GM18868 (cell line): Measurements from ENCODE around the gene STMN3.

Source experiments
- ATAC-seq: cut with Tn5 transposase; IDR thresholded peaks from one replicate; pipeline ENCODE4 v1.9.1; 2021; ENCODE audit warnings: mild to moderate bottlenecking, moderate library complexity; ENCODE audit not compliant: unreplicated experiment

Gene STMN3

DNA sequence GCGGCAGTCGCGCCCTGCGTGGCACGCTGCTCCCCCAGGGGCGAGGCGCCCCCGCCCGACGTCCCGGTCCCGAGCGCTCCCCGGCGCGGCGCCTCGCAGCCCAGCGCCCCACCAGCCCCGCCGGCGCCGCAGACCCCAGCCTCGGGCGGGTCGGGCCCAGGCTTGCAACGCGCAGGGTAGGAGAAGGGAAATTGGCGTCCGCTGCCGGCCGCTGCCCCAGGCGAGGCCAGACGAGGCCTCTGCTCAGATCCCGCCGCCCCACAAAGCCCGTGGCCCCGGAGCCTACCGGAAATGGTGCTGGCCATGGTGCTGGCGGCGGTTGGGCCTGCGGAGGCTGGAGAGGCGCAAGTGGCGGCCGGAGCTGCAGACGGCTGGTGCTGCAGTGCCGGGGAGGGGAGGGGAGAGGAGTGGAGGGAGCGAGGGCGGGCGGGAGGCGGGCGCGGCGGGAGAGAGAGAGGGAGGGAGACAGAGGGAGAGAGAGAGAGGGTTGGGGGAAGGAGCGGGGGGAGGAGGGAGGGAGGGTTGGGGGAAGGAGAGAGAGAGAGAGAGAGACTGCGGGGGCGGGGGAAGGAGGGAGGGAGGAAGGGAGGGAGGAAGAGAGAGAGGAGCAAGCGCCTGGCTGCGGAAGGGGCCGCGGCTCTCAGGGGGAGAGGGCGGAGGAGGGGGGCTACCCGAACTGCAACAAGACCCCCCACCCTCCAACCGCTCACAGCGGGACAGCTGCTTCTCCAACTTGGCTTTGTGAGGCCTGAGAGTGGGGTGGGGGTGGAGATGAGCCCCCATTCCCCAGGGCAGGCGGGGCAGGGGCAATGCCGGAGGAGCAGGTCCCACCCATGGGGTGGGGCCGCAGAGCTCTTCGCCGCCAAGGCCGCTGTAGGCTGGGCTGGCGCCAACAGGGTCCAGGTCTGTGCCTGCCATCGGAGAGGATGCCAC, at the start of gene STMN3:
TSS of gene STMN3 (minus strand) at position 384 of the 933 bp plus-strand sequence. CDS start at position 305, 79 bp downstream.
- ATAC-seq = no peak

DNA sequence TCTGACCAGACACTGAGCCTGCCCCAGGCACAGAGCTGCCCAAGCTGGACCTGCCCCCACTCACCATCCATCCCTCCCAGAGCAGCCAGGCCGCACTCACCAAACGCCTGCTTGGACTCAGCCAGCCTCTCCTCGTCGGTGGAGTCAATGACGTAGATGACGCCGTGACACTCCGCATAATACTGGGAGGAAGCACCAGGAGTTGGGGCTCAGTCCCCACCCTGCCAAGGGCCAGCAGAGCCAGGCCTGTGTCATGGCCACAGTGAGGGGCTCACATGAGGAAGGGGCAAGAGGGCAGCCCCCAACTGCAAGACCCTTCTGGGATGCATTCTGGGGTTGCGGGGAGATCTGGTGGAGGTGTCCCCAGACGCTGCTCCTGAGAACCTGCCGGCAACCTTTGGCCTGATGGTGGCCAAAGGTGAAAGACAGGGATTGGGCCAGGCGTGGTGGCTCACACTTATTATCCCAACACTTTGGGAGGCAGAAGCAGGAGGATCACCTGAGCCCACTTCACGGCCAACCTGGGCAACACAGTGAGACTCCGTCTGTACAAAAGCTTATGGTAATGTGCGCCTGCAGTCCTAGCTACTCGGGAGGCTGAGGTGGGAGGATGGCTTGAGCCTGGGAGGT, 48.9 kb upstream of the STMN3 start:
- ATAC-seq = no peak

GRCh38 chr20:63701329-63702035, 48.3 kb upstream of the STMN3 start:
- ATAC-seq = no peak

GRCh38 chr20:63701051-63701328, 47.8 kb upstream of the STMN3 start:
- no peak for ATAC-seq

GRCh38 chr20:63700199-63701050, 47.2 kb upstream of the STMN3 start:
- no peak for ATAC-seq

DNA sequence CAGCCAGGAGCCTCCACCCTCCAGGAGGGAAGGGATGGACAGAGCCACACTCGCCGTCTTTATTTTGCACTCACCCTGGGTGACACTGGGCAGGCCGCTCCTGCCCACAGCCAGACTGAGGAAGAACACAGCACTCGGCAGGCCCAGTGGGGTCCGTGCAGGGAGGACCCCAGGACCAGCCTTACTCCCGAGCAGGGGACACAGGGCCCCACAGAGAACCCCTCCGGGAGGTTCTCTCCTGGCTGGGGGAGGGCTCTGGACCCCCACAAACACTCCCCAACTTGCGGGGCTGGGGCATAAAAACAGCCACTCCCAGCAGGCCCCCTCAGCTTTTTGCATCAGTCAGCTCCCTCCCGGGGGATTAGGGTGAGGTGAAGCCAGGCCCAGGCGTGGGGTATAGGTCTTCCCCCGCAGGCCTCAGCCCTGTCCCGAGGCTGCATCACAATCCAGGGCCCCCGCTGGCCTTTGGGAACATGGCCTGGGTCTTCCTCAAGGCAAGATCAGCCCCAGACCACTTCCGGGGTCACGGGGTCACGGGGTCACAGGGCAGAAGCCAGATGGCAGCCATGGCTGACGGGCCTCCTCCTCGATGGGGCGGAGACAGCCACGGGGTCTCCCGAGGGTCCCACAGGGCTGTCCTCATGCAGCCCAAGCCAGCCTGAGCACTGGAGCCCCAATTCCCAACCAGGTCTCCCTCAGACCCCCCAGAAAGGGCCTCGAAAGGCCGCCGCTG, 46.4 kb upstream of the STMN3 start:
- no peak for ATAC-seq

DNA sequence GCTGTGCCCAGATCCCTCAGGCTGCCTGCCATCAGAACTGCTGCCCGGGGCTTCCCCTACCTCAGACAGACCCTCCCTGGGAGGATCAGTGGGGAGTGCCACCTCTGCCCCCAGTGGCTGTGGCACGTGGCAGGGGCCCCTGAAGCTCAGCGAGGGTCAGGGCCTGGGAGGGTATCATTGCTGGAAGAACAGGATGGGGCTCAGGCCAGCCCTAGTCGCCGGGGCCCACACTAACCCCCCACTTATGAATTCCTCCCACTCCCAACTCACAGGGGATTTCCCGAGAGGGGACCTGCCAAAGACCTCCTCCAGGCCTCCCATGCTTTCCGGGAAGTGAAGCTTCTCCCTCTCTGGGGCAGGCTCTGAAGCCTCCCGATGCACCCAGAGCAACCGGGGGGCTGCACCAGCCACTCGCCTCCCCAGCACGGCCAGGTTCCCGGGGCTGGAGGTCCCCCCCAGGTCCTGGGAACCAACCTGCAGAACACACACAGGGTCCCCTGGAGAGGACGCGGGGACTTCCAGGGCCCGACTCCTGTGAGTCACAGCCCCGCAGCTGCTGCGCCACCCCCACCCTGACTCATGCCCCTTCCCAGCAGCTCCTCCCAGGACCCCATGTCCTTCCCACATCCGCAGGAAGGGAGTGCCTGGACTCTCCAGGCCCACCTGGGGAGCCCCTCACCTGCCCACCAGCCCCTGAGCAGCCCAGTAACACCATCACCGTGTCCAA, 45.7 kb upstream of the STMN3 start:
- no peak for ATAC-seq

DNA sequence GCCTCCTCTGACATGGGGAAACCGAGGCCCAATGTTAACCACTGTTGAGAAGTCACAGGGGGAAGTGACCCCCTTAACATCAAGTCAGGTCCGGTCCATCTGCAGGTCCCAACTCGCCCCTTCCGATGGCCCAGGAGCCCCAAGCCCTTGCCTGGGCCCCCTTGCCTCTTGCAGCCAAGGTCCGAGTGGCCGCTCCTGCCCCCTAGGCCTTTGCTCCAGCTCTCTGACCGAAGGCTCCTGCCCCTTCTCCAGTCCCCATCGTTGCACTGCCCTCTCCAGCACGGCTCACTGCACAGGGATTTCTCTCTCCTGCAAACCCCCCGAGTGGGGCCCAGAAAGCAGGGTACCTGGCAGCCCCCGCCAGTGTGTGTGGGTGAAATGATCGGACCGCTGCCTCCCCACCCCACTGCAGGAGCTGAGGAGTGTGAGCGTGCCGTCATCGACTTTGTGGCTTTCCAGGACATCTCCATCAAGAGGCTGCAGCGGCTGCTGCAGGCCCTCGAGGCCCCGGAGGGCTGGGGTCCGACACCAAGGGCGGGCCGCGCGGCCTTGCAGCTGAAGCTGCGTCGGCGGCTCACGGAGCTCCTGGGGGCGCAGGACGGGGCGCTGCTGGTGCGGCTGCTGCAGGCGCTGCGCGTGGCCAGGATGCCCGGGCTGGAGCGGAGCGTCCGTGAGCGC, 44.8 kb upstream of the STMN3 start:
- no peak for ATAC-seq

GRCh38 chr20:63697357-63697867, 44.2 kb upstream of the STMN3 start:
- no peak for ATAC-seq

GRCh38 chr20:63696628-63697356, 43.6 kb upstream of the STMN3 start, which contains the start of gene TNFRSF6B:
TSS of gene TNFRSF6B (plus strand) at chr20:63696652. CDS start at chr20:63696768, 116 bp downstream.
- ATAC-seq = no peak

DNA sequence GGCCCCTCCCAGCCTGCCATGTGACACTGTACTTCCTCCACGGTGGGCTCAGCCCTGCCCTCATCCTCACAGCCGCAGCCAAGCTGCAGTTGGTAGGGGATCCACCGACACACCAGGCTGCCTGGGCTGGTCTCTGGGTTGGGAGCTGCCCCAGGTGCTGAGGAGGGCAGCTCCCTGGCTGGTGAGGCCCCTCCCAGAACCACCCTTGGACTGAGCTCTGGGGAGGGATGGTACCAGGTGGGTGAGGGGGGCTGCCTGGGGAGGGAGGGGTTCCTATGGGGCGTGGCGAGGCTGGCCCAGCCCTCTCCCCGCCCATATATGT, 43.0 kb upstream of the STMN3 start:
- no peak for ATAC-seq

GRCh38 chr20:63695424-63696305, 42.4 kb upstream of the STMN3 start:
- no peak for ATAC-seq

DNA sequence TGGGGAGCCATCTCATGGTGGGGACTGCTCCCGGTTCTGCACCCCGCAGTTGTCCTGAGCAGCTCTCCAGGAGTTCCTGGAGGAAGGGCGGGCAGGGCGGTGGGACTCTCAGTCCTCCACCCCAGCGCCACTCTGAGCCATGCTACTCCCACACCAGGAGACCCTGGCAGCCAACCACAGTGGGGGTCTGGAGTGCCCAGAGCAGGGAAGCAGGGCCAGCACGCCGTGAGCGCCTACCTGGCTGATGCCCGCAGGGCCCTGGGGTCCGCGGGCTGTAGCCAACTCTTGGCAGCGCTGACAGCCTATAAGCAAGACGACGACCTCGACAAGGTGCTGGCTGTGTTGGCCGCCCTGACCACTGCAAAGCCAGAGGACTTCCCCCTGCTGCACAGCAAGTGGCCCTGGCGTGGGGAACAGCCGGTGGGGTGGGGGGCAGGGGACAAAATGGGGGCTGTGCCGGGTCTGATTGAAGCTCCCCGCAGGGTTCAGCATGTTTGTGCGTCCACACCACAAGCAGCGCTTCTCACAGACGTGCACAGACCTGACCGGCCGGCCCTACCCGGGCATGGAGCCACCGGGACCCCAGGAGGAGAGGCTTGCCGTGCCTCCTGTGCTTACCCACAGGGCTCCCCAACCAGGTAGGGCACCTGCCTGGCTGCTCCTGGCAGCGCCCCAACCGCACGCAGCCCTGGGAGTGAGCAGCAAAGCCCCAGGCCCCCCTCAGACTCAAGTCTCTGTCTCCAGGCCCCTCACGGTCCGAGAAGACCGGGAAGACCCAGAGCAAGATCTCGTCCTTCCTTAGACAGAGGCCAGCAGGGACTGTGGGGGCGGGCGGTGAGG, 41.6 kb upstream of the STMN3 start:
- ATAC-seq = no peak

- ATAC-seq = no peak
These were observed 40.7 kb upstream of the STMN3 start for GRCh38 chr20:63693733-63694583.

DNA sequence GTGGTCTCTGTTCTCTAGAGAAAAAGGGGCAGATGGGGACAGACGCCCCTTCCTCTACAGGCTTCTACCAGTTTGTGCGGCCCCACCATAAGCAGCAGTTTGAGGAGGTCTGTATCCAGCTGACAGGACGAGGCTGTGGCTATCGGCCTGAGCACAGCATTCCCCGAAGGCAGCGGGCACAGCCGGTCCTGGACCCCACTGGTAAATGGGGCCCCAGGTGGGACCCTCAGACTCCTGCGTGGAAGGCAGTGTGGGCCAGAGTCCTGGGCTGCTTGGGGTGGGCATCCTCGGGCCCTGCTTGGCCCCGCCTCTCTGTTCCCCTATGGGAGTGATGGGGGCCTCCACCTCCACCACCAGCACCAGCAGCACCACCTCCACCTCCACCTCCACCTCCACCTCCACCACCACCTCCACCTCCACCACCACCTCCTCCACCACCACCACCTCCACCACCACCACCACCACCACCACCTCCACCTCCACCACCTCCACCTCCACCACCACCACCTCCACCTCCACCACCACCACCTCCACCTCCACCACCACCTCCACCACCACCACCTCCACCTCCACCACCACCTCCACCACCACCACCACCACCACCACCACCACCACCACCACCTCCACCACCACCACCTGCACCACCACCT, 40.0 kb upstream of the STMN3 start:
- ATAC-seq = no peak
